ENCODE data around the gene BACH1. TPM values are rescaled to one million over a fixed set of nuclear protein-coding genes. Genes with fewer than 3 reads are reported as not detected.

Gene BACH1
- polyA plus RNA-seq, 1 of the 3 experiments (the other 2 are of a cell fraction) = 18.1 TPM

DNA sequence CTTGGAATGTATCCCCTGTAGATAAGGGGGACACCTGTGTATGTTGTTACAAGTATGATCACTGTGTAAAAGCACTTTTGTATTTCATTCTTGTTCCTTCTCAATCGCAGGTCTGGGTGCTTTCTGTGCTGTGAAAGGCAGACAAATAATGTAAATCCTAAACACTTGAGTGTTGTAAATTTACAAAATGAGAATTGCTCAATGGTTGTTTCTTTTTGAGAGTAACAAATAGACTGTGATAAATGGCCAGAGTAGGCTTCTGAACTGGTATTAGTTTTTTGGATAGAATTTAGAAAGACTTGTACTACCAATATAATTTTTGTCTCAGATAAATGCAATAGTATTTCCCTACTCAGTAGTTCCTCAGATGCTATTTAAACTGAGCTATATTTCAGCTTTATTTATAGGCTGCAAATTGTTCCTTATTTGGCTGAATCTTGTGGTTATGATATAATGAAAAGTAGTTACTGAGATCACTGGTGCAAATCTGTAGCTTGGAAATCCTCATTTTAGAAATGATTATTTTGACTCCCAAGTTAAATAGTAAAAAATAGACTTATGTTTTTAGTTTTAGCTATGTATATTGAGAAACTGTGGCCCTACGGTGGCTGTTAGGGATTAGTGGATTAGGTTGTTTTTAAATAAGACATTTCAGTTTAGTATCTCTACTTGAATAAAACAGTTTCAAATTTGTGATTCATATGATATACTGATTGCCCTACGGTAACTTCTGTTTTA is 9.2 kb downstream of the BACH1 start:
- Histone ChIP-seq H3K9me3 (no peaks in the 10 kb centered on the region), H3K79me2 (ENCODE audit: insufficient read depth) (peaks cover 100% of the 10 kb centered on the region), H3K36me3 (replicated peaks in 1 of 2; ENCODE audit: control insufficient read depth in 1 of 2, insufficient read depth in 2 of 2, low read length in 1 of 2) (peaks cover 6 to 49% of the 10 kb centered on the region in 2 experiments), H2AFZ (ENCODE audit: low read depth) (no peak overlapping the region), H3K4me3 (ENCODE audit: low read depth in 2 of 2, low read length in 1 of 2) (no peak overlapping the region), H4K20me1 (ENCODE audit: insufficient read depth) (peaks cover 98% of the 10 kb centered on the region), H3K9ac (no peak overlapping the region), H3F3A (replicated peaks; ENCODE audit: insufficient read depth) (no peaks in the 10 kb centered on the region), H3K4me2 (no peak overlapping the region), H3K27ac (ENCODE audit: low read depth in 2 of 2, low read length in 1 of 2) (no peak overlapping the region), H3K9me2 (no peaks in the 10 kb centered on the region), H3K27me3 (ENCODE audit: insufficient read depth) (no peaks in the 10 kb centered on the region), H3K4me1 (ENCODE audit: control insufficient read depth in 1 of 2, insufficient read depth in 2 of 2, low read depth in 1 of 2, low read length in 1 of 2) (peaks cover 0 to 39% of the 10 kb centered on the region in 2 experiments; a peak in 2 of 4 replicates)
- DNase-seq = no peak
- WGBS (ENCODE audit: low lambda C conversion rate) = 74% methylated on average over 3 of the region's 3 CpGs
- POLR2A ChIA-PET = no interaction called here
- TF ChIP-seq, protein P1, sequence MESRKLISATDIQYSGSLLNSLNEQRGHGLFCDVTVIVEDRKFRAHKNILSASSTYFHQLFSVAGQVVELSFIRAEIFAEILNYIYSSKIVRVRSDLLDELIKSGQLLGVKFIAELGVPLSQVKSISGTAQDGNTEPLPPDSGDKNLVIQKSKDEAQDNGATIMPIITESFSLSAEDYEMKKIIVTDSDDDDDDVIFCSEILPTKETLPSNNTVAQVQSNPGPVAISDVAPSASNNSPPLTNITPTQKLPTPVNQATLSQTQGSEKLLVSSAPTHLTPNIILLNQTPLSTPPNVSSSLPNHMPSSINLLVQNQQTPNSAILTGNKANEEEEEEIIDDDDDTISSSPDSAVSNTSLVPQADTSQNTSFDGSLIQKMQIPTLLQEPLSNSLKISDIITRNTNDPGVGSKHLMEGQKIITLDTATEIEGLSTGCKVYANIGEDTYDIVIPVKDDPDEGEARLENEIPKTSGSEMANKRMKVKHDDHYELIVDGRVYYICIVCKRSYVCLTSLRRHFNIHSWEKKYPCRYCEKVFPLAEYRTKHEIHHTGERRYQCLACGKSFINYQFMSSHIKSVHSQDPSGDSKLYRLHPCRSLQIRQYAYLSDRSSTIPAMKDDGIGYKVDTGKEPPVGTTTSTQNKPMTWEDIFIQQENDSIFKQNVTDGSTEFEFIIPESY (IDR thresholded peaks at IDR 0.05; ENCODE audit: borderline replicate concordance, low read depth) = no peak
- no peak for TF ChIP-seq TAF1 (IDR thresholded peaks at IDR 0.05; ENCODE audit: borderline replicate concordance, low read depth, low read length)
- no peak for TF ChIP-seq FOXJ3 (CRISPR knock-in tag; IDR thresholded peaks at IDR 0.05)
- TF ChIP-seq, protein P2, sequence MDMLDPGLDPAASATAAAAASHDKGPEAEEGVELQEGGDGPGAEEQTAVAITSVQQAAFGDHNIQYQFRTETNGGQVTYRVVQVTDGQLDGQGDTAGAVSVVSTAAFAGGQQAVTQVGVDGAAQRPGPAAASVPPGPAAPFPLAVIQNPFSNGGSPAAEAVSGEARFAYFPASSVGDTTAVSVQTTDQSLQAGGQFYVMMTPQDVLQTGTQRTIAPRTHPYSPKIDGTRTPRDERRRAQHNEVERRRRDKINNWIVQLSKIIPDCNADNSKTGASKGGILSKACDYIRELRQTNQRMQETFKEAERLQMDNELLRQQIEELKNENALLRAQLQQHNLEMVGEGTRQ (IDR thresholded peaks at IDR 0.05; ENCODE audit: borderline replicate concordance, low read depth, low read length) = no peak
- TF ChIP-seq RFX5 (IDR thresholded peaks at IDR 0.05; ENCODE audit: low read length) = no peak
- no peak for TF ChIP-seq SMC3 (IDR thresholded peaks at IDR 0.05; ENCODE audit: low read depth, low read length)
- TF ChIP-seq EZH2phosphoT487 (IDR thresholded peaks at IDR 0.05; ENCODE audit: borderline replicate concordance, low read depth) = no peak
- no peak for TF ChIP-seq RCOR1 (IDR thresholded peaks at IDR 0.05; ENCODE audit: low read length)
- TF ChIP-seq, protein P3, sequence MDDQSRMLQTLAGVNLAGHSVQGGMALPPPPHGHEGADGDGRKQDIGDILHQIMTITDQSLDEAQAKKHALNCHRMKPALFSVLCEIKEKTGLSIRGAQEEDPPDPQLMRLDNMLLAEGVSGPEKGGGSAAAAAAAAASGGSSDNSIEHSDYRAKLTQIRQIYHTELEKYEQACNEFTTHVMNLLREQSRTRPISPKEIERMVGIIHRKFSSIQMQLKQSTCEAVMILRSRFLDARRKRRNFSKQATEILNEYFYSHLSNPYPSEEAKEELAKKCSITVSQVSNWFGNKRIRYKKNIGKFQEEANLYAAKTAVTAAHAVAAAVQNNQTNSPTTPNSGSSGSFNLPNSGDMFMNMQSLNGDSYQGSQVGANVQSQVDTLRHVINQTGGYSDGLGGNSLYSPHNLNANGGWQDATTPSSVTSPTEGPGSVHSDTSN (IDR thresholded peaks at IDR 0.05) = no peak
- TF ChIP-seq FOSL2 (IDR thresholded peaks at IDR 0.05; ENCODE audit: borderline replicate concordance, low read depth) = no peak
- TF ChIP-seq GATA2 (CRISPR knock-in tag; IDR thresholded peaks at IDR 0.05) = no peak
- TF ChIP-seq, protein P4, sequence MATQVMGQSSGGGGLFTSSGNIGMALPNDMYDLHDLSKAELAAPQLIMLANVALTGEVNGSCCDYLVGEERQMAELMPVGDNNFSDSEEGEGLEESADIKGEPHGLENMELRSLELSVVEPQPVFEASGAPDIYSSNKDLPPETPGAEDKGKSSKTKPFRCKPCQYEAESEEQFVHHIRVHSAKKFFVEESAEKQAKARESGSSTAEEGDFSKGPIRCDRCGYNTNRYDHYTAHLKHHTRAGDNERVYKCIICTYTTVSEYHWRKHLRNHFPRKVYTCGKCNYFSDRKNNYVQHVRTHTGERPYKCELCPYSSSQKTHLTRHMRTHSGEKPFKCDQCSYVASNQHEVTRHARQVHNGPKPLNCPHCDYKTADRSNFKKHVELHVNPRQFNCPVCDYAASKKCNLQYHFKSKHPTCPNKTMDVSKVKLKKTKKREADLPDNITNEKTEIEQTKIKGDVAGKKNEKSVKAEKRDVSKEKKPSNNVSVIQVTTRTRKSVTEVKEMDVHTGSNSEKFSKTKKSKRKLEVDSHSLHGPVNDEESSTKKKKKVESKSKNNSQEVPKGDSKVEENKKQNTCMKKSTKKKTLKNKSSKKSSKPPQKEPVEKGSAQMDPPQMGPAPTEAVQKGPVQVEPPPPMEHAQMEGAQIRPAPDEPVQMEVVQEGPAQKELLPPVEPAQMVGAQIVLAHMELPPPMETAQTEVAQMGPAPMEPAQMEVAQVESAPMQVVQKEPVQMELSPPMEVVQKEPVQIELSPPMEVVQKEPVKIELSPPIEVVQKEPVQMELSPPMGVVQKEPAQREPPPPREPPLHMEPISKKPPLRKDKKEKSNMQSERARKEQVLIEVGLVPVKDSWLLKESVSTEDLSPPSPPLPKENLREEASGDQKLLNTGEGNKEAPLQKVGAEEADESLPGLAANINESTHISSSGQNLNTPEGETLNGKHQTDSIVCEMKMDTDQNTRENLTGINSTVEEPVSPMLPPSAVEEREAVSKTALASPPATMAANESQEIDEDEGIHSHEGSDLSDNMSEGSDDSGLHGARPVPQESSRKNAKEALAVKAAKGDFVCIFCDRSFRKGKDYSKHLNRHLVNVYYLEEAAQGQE (IDR thresholded peaks at IDR 0.05; ENCODE audit: low read depth, low read length) = no peak
- TF ChIP-seq, protein P5, sequence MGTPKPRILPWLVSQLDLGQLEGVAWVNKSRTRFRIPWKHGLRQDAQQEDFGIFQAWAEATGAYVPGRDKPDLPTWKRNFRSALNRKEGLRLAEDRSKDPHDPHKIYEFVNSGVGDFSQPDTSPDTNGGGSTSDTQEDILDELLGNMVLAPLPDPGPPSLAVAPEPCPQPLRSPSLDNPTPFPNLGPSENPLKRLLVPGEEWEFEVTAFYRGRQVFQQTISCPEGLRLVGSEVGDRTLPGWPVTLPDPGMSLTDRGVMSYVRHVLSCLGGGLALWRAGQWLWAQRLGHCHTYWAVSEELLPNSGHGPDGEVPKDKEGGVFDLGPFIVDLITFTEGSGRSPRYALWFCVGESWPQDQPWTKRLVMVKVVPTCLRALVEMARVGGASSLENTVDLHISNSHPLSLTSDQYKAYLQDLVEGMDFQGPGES (IDR thresholded peaks at IDR 0.05; ENCODE audit: low read depth, low read length) = no peak
- TF ChIP-seq TEAD4 (IDR thresholded peaks at IDR 0.05; ENCODE audit: borderline replicate concordance, insufficient read depth) = no peak
- TF ChIP-seq CHD2 (IDR thresholded peaks at IDR 0.05; ENCODE audit: low read length, partially characterized antibody) = no peak
- no peak for TF ChIP-seq POLR2AphosphoS5 (IDR thresholded peaks at IDR 0.05; ENCODE audit: low read depth, low read length)
- TF ChIP-seq YY1 (IDR thresholded peaks at IDR 0.05; ENCODE audit: low read depth) = no peak
- TF ChIP-seq, protein P6, sequence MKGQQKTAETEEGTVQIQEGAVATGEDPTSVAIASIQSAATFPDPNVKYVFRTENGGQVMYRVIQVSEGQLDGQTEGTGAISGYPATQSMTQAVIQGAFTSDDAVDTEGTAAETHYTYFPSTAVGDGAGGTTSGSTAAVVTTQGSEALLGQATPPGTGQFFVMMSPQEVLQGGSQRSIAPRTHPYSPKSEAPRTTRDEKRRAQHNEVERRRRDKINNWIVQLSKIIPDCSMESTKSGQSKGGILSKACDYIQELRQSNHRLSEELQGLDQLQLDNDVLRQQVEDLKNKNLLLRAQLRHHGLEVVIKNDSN (IDR thresholded peaks at IDR 0.05; ENCODE audit: borderline replicate concordance, low read depth) = no peak
- TF ChIP-seq MEF2A (IDR thresholded peaks at IDR 0.05; ENCODE audit: borderline replicate concordance, low read depth) = no peak
- CTCF ChIA-PET = no interaction called here
